H1 (cell line): ENCODE measurements around the gene TOR1B.

Experiments used
- CEBPB ChIP-seq: IDR thresholded peaks from 2 replicates; pipeline ENCODE4 v1.6.1; 2012; ENCODE audit warnings: low read depth, low read length
- CTCF ChIP-seq, 3 experiments: IDR thresholded peaks; 1 replicate in 2 of 3; 2 replicates in 1 of 3; pipeline versions ENCODE4 v1.5.1 to v1.6.1; 2011; ENCODE audit warnings: low read length in 3 of 3, mild to moderate bottlenecking in 3 of 3, inconsistent platforms in 2 of 3, low read depth in 1 of 3, moderate library complexity in 1 of 3; ENCODE audit not compliant: insufficient read depth in 1 of 3; ENCODE audit errors: control extremely low read depth in 1 of 3
- EZH2 ChIP-seq: fragments of 200-600 bp; sonication (generic); IDR thresholded peaks from 2 replicates; pipeline ENCODE4 v1.7.1; 2012; ENCODE audit warnings: low read depth, mild to moderate bottlenecking, moderate library complexity, low read length, inconsistent platforms; ENCODE audit not compliant: severe bottlenecking
- KDM5A ChIP-seq: fragments of 200-600 bp; IDR thresholded peaks from 2 replicates; pipeline ENCODE4 v1.7.1; 2012; ENCODE audit warnings: mild to moderate bottlenecking, low read length, inconsistent platforms, mixed read lengths
- POLR2A ChIP-seq, 2 experiments: IDR thresholded peaks; 1 replicate in 1 of 2; 2 replicates in 1 of 2; pipeline ENCODE4 v1.6.1; 2011; ENCODE audit warnings: low read depth in 2 of 2, low read length in 2 of 2, mild to moderate bottlenecking in 2 of 2; ENCODE audit errors: control extremely low read depth in 1 of 2
- TCF12 ChIP-seq: IDR thresholded peaks from 2 replicates; pipeline ENCODE4 v1.6.1; 2011; ENCODE audit warnings: low read depth, mild to moderate bottlenecking, low read length
- TF ChIP-seq, protein P1 (sequence below): IDR thresholded peaks from 2 replicates; pipeline ENCODE4 v1.6.1; 2012; ENCODE audit warnings: low read length, inconsistent platforms

GRCh38 chr9:129832982-129833381 is 30.0 kb downstream of the TOR1B start:
- no peak for TF ChIP-seq TCF12
- no peak for TF ChIP-seq CEBPB
- no peak for TF ChIP-seq POLR2A (IDR thresholded peaks at IDR 0.05; ENCODE audit: control extremely low read depth in 1 of 2, low read depth in 2 of 2, low read length in 2 of 2)
- TF ChIP-seq, protein P1, sequence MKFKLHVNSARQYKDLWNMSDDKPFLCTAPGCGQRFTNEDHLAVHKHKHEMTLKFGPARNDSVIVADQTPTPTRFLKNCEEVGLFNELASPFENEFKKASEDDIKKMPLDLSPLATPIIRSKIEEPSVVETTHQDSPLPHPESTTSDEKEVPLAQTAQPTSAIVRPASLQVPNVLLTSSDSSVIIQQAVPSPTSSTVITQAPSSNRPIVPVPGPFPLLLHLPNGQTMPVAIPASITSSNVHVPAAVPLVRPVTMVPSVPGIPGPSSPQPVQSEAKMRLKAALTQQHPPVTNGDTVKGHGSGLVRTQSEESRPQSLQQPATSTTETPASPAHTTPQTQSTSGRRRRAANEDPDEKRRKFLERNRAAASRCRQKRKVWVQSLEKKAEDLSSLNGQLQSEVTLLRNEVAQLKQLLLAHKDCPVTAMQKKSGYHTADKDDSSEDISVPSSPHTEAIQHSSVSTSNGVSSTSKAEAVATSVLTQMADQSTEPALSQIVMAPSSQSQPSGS = no peak
- TF ChIP-seq CTCF (IDR thresholded peaks at IDR 0.05; ENCODE audit: control extremely low read depth in 1 of 3, insufficient read depth in 1 of 3, low read depth in 1 of 3, low read length in 3 of 3) = no peak
- TF ChIP-seq EZH2 = no peak
- no peak for TF ChIP-seq KDM5A
